ENCODE results near the gene DNAL4. TPM values are rescaled to one million over a fixed set of nuclear protein-coding genes. Genes with fewer than 3 reads are reported as not detected.

The DNAL4 gene
- total and polyA plus RNA-seq, 10 of the 15 experiments (the other 5 are each of a cell fraction or from before 2014, with no cell fraction given), result 0.35 to 8.5 (median 6.3) TPM; not detected in 1

DNA sequence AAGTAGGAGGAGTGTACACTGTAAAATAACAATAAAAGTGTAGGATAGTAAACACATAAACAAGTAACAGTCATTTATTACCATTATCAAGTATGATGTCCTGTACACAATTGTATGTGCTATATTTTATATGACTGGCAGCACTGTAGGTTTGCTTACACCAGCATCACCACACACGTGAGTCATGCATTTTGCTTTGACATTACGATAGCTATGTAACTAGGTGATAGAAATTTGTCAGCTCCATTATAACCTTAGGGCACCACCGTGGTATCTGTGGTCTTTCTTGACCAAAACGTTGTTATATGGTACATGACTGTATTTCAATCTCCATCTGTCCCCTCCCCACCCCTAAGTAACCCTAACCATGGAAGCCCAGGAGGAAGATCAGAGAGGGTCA lies 1.1 kb downstream of the DNAL4 start (continued):
- no peak for TF ChIP-seq SMAD1 (IDR thresholded peaks at IDR 0.05; ENCODE audit: low read depth, partially characterized antibody)
- no peak for TF ChIP-seq RBBP5 (conservative IDR thresholded peaks at IDR 0.05)
- TF ChIP-seq SMC3 (IDR thresholded peaks at IDR 0.05; ENCODE audit: borderline replicate concordance, low read length), result no peak
- TF ChIP-seq POLR2A (IDR thresholded peaks at IDR 0.05; ENCODE audit: low read depth, low read length), result no peak
- TF ChIP-seq POLR2AphosphoS2 (IDR thresholded peaks at IDR 0.05; ENCODE audit: low read depth, low read length), result no peak
- TF ChIP-seq KDM1A (IDR thresholded peaks at IDR 0.05; ENCODE audit: borderline replicate concordance), result no peak

DNA sequence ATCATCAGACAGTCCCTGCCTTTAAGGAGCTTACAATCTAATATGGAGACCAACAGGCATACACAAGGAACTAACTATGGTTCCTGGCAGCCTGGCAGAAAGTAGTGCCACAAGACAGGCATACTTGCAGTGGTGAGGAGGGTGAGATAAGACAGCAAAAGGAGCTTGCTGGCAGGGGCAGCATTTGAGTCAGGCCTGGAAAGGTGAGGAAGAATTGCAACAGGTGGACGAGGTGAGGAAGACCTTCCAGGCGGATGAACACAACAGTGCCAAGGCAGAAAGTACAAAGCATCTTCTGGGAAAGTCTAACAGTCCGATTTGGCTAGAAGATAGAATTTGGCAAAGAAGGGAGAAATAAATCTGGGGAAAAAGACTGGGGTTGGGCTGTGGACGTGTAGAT lies 4.3 kb downstream of the DNAL4 start:
- ATAC-seq, result no peak
- no peak overlapping the region for H2AFZ ChIP-seq (ENCODE audit: control insufficient read depth, low read depth, low read length)
- 52% methylated on average over 4 of the region's 4 CpGs for WGBS (ENCODE audit: insufficient coverage, insufficient replicate concordance, low lambda C conversion rate, missing lambda C conversion rate)
- no peak for FAIRE-seq
- H3K4me1 ChIP-seq (ENCODE audit: control insufficient read depth, insufficient read depth, low read length), result 0 out of 2 replicates have a peak, but pooled peaks cover 3% of the 10 kb centered on the region
- SMC1A ChIA-PET (ENCODE audit: uncharacterized antibody, unreplicated experiment), result no interaction called here
- RAD21 ChIA-PET (ENCODE audit: unreplicated experiment), result no interaction called here
- H3K27ac ChIP-seq (ENCODE audit: control insufficient read depth, insufficient read depth), result no peak overlapping the region
- POLR2A ChIA-PET, result no interaction called here
- intact Hi-C loops (cut with micrococcal nuclease; ENCODE audit: unreplicated experiment), result no loop called here
- CTCF ChIA-PET, result no interaction called here
- in situ Hi-C loops (cut with MboI), result no loop called here
- no peaks in the 10 kb centered on the region for H3K9me3 ChIP-seq (replicated peaks; ENCODE audit: control insufficient read depth, insufficient read depth, low read length)
- DNase-seq (ENCODE audit: low read depth, low spot score), result no peak
- H3K36me3 ChIP-seq (ENCODE audit: control insufficient read depth in 2 of 2, insufficient read depth in 2 of 2, low read length in 1 of 2), result no peaks in the 10 kb centered on the region
- no peaks in the 10 kb centered on the region for H3K79me2 ChIP-seq (ENCODE audit: control insufficient read depth, insufficient read depth, low read length)
- H3K4me3 ChIP-seq, result no peak overlapping the region
- no TSS peak for BruUV-seq (replicated peaks)
- no peaks in the 10 kb centered on the region for H3K27me3 ChIP-seq (replicated peaks in 1 of 2; ENCODE audit: control insufficient read depth in 2 of 2, insufficient read depth in 2 of 2, low read length in 1 of 2)
- no peaks in the 10 kb centered on the region for H4K20me1 ChIP-seq (ENCODE audit: control insufficient read depth, insufficient read depth)
- H3K4me2 ChIP-seq (ENCODE audit: control insufficient read depth, insufficient read depth), result no peak overlapping the region
- H3K9ac ChIP-seq (ENCODE audit: control insufficient read depth, insufficient read depth, low read length), result no peak overlapping the region
- no peak for TF ChIP-seq BRCA1 (IDR thresholded peaks at IDR 0.05; ENCODE audit: low read depth, low read length)
- TF ChIP-seq, protein P1, sequence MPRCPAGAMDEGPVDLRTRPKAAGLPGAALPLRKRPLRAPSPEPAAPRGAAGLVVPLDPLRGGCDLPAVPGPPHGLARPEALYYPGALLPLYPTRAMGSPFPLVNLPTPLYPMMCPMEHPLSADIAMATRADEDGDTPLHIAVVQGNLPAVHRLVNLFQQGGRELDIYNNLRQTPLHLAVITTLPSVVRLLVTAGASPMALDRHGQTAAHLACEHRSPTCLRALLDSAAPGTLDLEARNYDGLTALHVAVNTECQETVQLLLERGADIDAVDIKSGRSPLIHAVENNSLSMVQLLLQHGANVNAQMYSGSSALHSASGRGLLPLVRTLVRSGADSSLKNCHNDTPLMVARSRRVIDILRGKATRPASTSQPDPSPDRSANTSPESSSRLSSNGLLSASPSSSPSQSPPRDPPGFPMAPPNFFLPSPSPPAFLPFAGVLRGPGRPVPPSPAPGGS (IDR thresholded peaks at IDR 0.05; ENCODE audit: borderline replicate concordance, insufficient read depth, low read depth, low read length, poor library complexity, severe bottlenecking), result no peak
- no peak for TF ChIP-seq YY1 (IDR thresholded peaks at IDR 0.05; ENCODE audit: low read depth, low read length)
- TF ChIP-seq EP300 (IDR thresholded peaks at IDR 0.05; ENCODE audit: borderline replicate concordance in 1 of 2, control insufficient read depth in 1 of 2, low read depth in 2 of 2, low read length in 2 of 2), result no peak
- TF ChIP-seq, protein P2, sequence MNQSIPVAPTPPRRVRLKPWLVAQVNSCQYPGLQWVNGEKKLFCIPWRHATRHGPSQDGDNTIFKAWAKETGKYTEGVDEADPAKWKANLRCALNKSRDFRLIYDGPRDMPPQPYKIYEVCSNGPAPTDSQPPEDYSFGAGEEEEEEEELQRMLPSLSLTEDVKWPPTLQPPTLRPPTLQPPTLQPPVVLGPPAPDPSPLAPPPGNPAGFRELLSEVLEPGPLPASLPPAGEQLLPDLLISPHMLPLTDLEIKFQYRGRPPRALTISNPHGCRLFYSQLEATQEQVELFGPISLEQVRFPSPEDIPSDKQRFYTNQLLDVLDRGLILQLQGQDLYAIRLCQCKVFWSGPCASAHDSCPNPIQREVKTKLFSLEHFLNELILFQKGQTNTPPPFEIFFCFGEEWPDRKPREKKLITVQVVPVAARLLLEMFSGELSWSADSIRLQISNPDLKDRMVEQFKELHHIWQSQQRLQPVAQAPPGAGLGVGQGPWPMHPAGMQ (IDR thresholded peaks at IDR 0.05; ENCODE audit: borderline replicate concordance), result no peak
- TF ChIP-seq ASH2L (IDR thresholded peaks at IDR 0.05; ENCODE audit: borderline replicate concordance, low read depth), result no peak
- no peak for TF ChIP-seq RUNX3 (IDR thresholded peaks at IDR 0.05; ENCODE audit: low read length)
- TF ChIP-seq ZZZ3 (IDR thresholded peaks at IDR 0.05; ENCODE audit: control insufficient read depth, insufficient read length, low read depth), result no peak
- TF ChIP-seq NFIC (IDR thresholded peaks at IDR 0.05; ENCODE audit: low read depth, low read length), result no peak
- TF ChIP-seq, protein P3, sequence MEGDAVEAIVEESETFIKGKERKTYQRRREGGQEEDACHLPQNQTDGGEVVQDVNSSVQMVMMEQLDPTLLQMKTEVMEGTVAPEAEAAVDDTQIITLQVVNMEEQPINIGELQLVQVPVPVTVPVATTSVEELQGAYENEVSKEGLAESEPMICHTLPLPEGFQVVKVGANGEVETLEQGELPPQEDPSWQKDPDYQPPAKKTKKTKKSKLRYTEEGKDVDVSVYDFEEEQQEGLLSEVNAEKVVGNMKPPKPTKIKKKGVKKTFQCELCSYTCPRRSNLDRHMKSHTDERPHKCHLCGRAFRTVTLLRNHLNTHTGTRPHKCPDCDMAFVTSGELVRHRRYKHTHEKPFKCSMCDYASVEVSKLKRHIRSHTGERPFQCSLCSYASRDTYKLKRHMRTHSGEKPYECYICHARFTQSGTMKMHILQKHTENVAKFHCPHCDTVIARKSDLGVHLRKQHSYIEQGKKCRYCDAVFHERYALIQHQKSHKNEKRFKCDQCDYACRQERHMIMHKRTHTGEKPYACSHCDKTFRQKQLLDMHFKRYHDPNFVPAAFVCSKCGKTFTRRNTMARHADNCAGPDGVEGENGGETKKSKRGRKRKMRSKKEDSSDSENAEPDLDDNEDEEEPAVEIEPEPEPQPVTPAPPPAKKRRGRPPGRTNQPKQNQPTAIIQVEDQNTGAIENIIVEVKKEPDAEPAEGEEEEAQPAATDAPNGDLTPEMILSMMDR (IDR thresholded peaks at IDR 0.05 in 2 of 3, conservative IDR thresholded peaks at IDR 0.05 in 1 of 3; ENCODE audit: control insufficient read depth in 2 of 3, extremely low read depth in 1 of 3, insufficient read depth in 1 of 3, low read depth in 3 of 3, low read length in 3 of 3), result no peak
- TF ChIP-seq FOS (IDR thresholded peaks at IDR 0.05; ENCODE audit: borderline replicate concordance, extremely low read depth, insufficient read length), result no peak
- no peak for TF ChIP-seq SREBF2 (IDR thresholded peaks at IDR 0.05; ENCODE audit: low read length)
- TF ChIP-seq, protein P4, sequence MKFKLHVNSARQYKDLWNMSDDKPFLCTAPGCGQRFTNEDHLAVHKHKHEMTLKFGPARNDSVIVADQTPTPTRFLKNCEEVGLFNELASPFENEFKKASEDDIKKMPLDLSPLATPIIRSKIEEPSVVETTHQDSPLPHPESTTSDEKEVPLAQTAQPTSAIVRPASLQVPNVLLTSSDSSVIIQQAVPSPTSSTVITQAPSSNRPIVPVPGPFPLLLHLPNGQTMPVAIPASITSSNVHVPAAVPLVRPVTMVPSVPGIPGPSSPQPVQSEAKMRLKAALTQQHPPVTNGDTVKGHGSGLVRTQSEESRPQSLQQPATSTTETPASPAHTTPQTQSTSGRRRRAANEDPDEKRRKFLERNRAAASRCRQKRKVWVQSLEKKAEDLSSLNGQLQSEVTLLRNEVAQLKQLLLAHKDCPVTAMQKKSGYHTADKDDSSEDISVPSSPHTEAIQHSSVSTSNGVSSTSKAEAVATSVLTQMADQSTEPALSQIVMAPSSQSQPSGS (IDR thresholded peaks at IDR 0.05; ENCODE audit: low read length), result no peak
- TF ChIP-seq MTA2 (IDR thresholded peaks at IDR 0.05; ENCODE audit: low read depth), result no peak
